A549 (cell line): ENCODE data around the gene KNOP1. TPM values are rescaled to one million over a fixed set of nuclear protein-coding genes. Genes with fewer than 3 reads are reported as not detected.
A peak's percentile ranks its signal among the peaks of the same experiment; 100 is the strongest.

ENCODE experiments used
- ATAC-seq, 2 experiments: fragments of 200-7000 bp in 1 of 2; fragments of >200 bp in 1 of 2; cut with Nextera tagmentation in 1 of 2; cut with Tn5 transposase in 1 of 2; 3 replicates each; pipeline versions ENCODE4 v1.8.0 to v1.9.1; 2018 to 2020; ENCODE audit warnings: mild to moderate bottlenecking in 1 of 2, moderate library complexity in 1 of 2
- CTCF ChIA-PET: fragments of 300-600 bp; sonication (Branson Sonifier 250); formaldehyde crosslinking; extraction: SDS; loops from one replicate; lab custom pipeline; 2021; ENCODE audit warnings: antibody characterized with exemption, inconsistent platforms; lab: Yijun Ruan, JAX
- POLR2A ChIA-PET: fragments of 350-600 bp; formaldehyde crosslinking; extraction: SDS; loops from one replicate; lab custom pipeline; 2021; ENCODE audit warnings: antibody characterized with exemption, inconsistent platforms; lab: Yijun Ruan, JAX
- DNase-seq, 2 experiments: peaks; one replicate each; pipeline versions ENCODE4 v3.0.0 to v3.0.0-alpha.2; 2011 to 2016; ENCODE audit warnings: low read depth in 1 of 2, low spot score in 1 of 2
- FAIRE-seq: peaks from 2 replicates; lab custom pipeline; 2011; peaks lifted over from hg19 to GRCh38; lab: Jason Lieb, UNC
- H3K27ac ChIP-seq, 2 experiments: fragments of >200 bp; sonication (Bioruptor Twin); formaldehyde crosslinking; 3 replicates each; pipeline ENCODE4 v1.5.1; 2016 to 2017
- H3K4me1 ChIP-seq: fragments of >200 bp; sonication (Bioruptor Twin); formaldehyde crosslinking; 3 replicates; pipeline ENCODE4 v1.6.1; 2016
- H3K4me2 ChIP-seq: fragments of >200 bp; sonication (Bioruptor Twin); formaldehyde crosslinking; 3 replicates; pipeline ENCODE4 v1.6.1; 2016
- H3K4me3 ChIP-seq: fragments of >200 bp; sonication (Bioruptor Twin); formaldehyde crosslinking; 3 replicates; pipeline ENCODE4 v1.5.1; 2016
- H3K9me3 ChIP-seq: fragments of >200 bp; sonication (Bioruptor Twin); formaldehyde crosslinking; 3 replicates; pipeline ENCODE4 v1.6.1; 2016
- CBX8 ChIP-seq: fragments of 200-600 bp; sonication (generic); IDR thresholded peaks from 2 replicates; pipeline ENCODE4 v1.6.1; 2016
- CEBPB ChIP-seq, 2 experiments: fragments of >200 bp in 1 of 2; sonication (Bioruptor Twin) in 1 of 2; formaldehyde crosslinking in 1 of 2; IDR thresholded peaks; 2 replicates each; pipeline ENCODE4 v1.6.1; 2012 to 2016
- CHD2 ChIP-seq: fragments of 150-350 bp; IDR thresholded peaks from 2 replicates; pipeline ENCODE4 v1.6.1; 2014; ENCODE audit warnings: low read length; ENCODE audit not compliant: partially characterized antibody
- EHF ChIP-seq: fragments of 250-450 bp; sonication (Bioruptor Pico); IDR thresholded peaks from 2 replicates; pipeline ENCODE4 v1.5.0; 2020; ENCODE audit warnings: mild to moderate bottlenecking
- EHMT2 ChIP-seq: fragments of 200-600 bp; sonication (generic); IDR thresholded peaks from 2 replicates; pipeline ENCODE4 v1.6.1; 2016; ENCODE audit warnings: antibody characterized with exemption, low read depth, mild to moderate bottlenecking, moderate library complexity
- EP300 ChIP-seq, 2 experiments: fragments of >200 bp; sonication (Bioruptor Twin); formaldehyde crosslinking; IDR thresholded peaks; 2 replicates in 1 of 2; 3 replicates in 1 of 2; pipeline ENCODE4 v1.6.1; 2016 to 2017
- FOSB ChIP-seq: fragments of 250-450 bp; sonication (Bioruptor Pico); IDR thresholded peaks from 2 replicates; pipeline ENCODE4 v1.5.0; 2020; ENCODE audit warnings: mild to moderate bottlenecking, moderate library complexity
- FOXS1 ChIP-seq: fragments of 250-450 bp; sonication (Bioruptor Pico); IDR thresholded peaks from 2 replicates; pipeline ENCODE4 v1.5.0; 2020; ENCODE audit warnings: mild to moderate bottlenecking, moderate library complexity
- HDAC2 ChIP-seq: fragments of 200-600 bp; sonication (generic); IDR thresholded peaks from 2 replicates; pipeline ENCODE4 v1.6.1; 2016
- HEYL ChIP-seq: fragments of 250-450 bp; sonication (Bioruptor Pico); IDR thresholded peaks from 2 replicates; pipeline ENCODE4 v1.8.0; 2021; ENCODE audit warnings: mild to moderate bottlenecking, moderate library complexity
- HOXA7 ChIP-seq: fragments of 250-450 bp; sonication (Bioruptor Pico); IDR thresholded peaks from 2 replicates; pipeline ENCODE4 v1.5.0; 2020; ENCODE audit warnings: mild to moderate bottlenecking, moderate library complexity
- HOXB13 ChIP-seq: fragments of 250-450 bp; sonication (Bioruptor Pico); IDR thresholded peaks from 2 replicates; pipeline ENCODE4 v1.5.0; 2020; ENCODE audit warnings: low read depth, mild to moderate bottlenecking, moderate library complexity
- HOXB5 ChIP-seq: fragments of 250-450 bp; sonication (Bioruptor Pico); IDR thresholded peaks from 2 replicates; pipeline ENCODE4 v1.5.0; 2020; ENCODE audit warnings: mild to moderate bottlenecking, moderate library complexity
- JUN ChIP-seq, 2 experiments: fragments of >200 bp; sonication (Bioruptor Twin); formaldehyde crosslinking; IDR thresholded peaks; 2 replicates in 1 of 2; 3 replicates in 1 of 2; pipeline ENCODE4 v1.6.1; 2016 to 2017
- JUNB ChIP-seq: fragments of >200 bp; sonication (Bioruptor Twin); formaldehyde crosslinking; IDR thresholded peaks from 2 replicates; pipeline ENCODE4 v1.6.1; 2016
- MAZ ChIP-seq: fragments of 150-350 bp; IDR thresholded peaks from 2 replicates; pipeline ENCODE4 v1.6.1; 2014; ENCODE audit warnings: antibody characterized with exemption, low read depth, low read length, borderline replicate concordance
- MYC ChIP-seq: IDR thresholded peaks from 2 replicates; pipeline ENCODE4 v1.6.1; 2012; ENCODE audit warnings: mild to moderate bottlenecking, inconsistent platforms, low read length, improper control_type of control experiment, borderline replicate concordance
- NFE2L2 ChIP-seq: fragments of 150-350 bp; conservative IDR thresholded peaks from 2 replicates; pipeline ENCODE4 v1.6.1; 2014; ENCODE audit warnings: low read length
- NPAS2 ChIP-seq: fragments of 250-450 bp; sonication (Bioruptor Pico); IDR thresholded peaks from 2 replicates; pipeline ENCODE4 v1.8.0; 2022; ENCODE audit warnings: mild to moderate bottlenecking, moderate library complexity, borderline replicate concordance
- POLR2AphosphoS2 ChIP-seq: conservative IDR thresholded peaks from 2 replicates; pipeline ENCODE4 v1.6.1; 2012; ENCODE audit warnings: low read length, improper control_type of control experiment, inconsistent platforms
- RAD21 ChIP-seq, 2 experiments: fragments of >200 bp in 1 of 2; sonication (Bioruptor Twin) in 1 of 2; formaldehyde crosslinking in 1 of 2; IDR thresholded peaks in 1 of 2; conservative IDR thresholded peaks in 1 of 2; 2 replicates in 1 of 2; 3 replicates in 1 of 2; pipeline ENCODE4 v1.6.1; 2012 to 2018; ENCODE audit warnings: inconsistent platforms in 1 of 2
- TFCP2L1 ChIP-seq: fragments of 250-450 bp; sonication (Bioruptor Pico); IDR thresholded peaks from 2 replicates; pipeline ENCODE4 v1.5.0; 2021; ENCODE audit warnings: mild to moderate bottlenecking
- TP53 ChIP-seq: fragments of 250-450 bp; sonication (Bioruptor Pico); IDR thresholded peaks from 2 replicates; pipeline ENCODE4 v1.5.0; 2021; ENCODE audit warnings: mild to moderate bottlenecking, moderate library complexity
- ZC3H11A ChIP-seq: fragments of 450-650 bp; IDR thresholded peaks from 2 replicates; pipeline ENCODE4 v1.6.1; 2014; ENCODE audit warnings: antibody characterized with exemption, mild to moderate bottlenecking
- ZFP36 ChIP-seq: fragments of 450-650 bp; IDR thresholded peaks from 2 replicates; pipeline ENCODE4 v1.6.1; 2014; ENCODE audit warnings: borderline replicate concordance; ENCODE audit not compliant: partially characterized antibody
- ZSCAN20 ChIP-seq: fragments of 250-450 bp; sonication (Bioruptor Pico); IDR thresholded peaks from 2 replicates; pipeline ENCODE4 v1.8.0; 2022; ENCODE audit warnings: mild to moderate bottlenecking, moderate library complexity
- WGBS: methylation state at CpG from one replicate; pipeline ENCODE4 v1.1.6; 2017; ENCODE audit errors: missing lambda C conversion rate; 5-methylcytosine and 5-hydroxymethylcytosine counted together
- polyA plus RNA-seq, 4 experiments: library from polyadenylated mRNA; depleted of rRNA in 3 of 4; stranded (reverse); fragments of >200 nt; fragmentation: RNase III in 1 of 4; extraction: RNeasy Plus Mini Kit Qiagen cat#74134 plus additional on column Dnase treatment in 1 of 4; gene quantifications; 2 replicates in 3 of 4; 3 replicates in 1 of 4; pipeline ENCODE4 v1.2.3, GENCODE V29; 2011 to 2017
- TF ChIP-seq, protein P1 (sequence below): IDR thresholded peaks from 2 replicates; pipeline ENCODE4 v1.6.1; 2012; ENCODE audit warnings: low read depth, borderline replicate concordance
- TF ChIP-seq, protein P2 (sequence below): IDR thresholded peaks from 2 replicates; pipeline ENCODE4 v1.6.1; 2012
- TF ChIP-seq, protein P3 (sequence below): fragments of 250-450 bp; sonication (Bioruptor Pico); IDR thresholded peaks from 2 replicates; pipeline ENCODE4 v1.5.0; 2020; ENCODE audit warnings: low read depth, mild to moderate bottlenecking, moderate library complexity
- TF ChIP-seq, protein P4 (sequence below): fragments of 250-450 bp; sonication (Bioruptor Pico); IDR thresholded peaks from 2 replicates; pipeline ENCODE4 v1.5.0; 2021; ENCODE audit warnings: mild to moderate bottlenecking, moderate library complexity, borderline replicate concordance

Gene KNOP1
- polyA plus RNA-seq, 2 of the 4 experiments (the other 2 are of a cell fraction) = 38.2 to 44.8 TPM

DNA sequence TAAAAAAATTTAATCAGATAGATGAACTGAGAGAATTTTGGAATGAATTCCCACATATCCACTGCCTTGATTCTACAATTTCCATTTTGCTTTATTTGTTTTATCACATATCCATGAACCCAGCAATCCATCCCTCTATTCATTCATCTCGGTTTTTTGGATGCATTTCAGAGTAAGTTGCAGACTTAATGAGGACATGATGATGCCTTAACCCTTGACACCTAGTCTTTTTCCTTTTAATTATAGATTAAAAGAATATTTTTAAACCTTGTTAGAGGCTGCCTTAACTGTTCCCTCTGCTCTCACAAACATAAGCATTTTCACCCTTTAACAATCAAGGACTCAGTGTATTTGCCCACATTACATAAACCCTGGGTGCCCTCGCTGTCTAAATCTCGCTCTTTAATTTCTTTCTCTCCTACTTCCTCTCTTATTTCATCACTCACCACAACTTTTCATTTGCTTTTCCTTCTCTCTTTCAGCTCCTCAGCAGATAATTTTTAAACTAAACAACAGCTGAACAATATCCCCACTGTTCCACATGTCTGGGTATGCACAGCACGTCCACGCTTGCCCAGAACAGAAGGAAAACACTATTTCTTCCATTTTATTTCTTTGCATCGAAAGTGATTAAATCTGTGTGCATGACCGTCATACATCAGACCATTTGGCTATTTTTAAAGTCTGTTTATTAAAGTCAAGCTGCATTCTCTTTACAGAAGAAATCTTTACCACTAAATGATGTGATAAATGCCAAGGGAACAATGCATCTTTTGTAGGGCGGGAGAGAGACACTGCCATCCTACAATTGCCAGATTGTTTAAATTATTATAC lies 40.0 kb upstream of the KNOP1 start:
- TF ChIP-seq, protein P1, sequence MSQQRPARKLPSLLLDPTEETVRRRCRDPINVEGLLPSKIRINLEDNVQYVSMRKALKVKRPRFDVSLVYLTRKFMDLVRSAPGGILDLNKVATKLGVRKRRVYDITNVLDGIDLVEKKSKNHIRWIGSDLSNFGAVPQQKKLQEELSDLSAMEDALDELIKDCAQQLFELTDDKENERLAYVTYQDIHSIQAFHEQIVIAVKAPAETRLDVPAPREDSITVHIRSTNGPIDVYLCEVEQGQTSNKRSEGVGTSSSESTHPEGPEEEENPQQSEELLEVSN = no peak
- TF ChIP-seq POLR2AphosphoS2 (no peak), EHF (CRISPR knock-in tag) (no peak), MYC (no peak), FOSB (CRISPR knock-in tag) (no peak), ZSCAN20 (CRISPR knock-in tag) (no peak), HEYL (CRISPR knock-in tag) (no peak), TFCP2L1 (CRISPR knock-in tag) (no peak), EHMT2 (no peak)
- TF ChIP-seq, protein P2, sequence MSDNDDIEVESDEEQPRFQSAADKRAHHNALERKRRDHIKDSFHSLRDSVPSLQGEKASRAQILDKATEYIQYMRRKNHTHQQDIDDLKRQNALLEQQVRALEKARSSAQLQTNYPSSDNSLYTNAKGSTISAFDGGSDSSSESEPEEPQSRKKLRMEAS = no peak
- no peak for FAIRE-seq
- H3K27ac ChIP-seq = no peak overlapping the region
- no peak for ATAC-seq
- peaks cover 24% of the 10 kb centered on the region for H3K4me1 ChIP-seq
- ChIA-PET CTCF (no interaction called here), POLR2A (no interaction called here)
- H3K4me2 ChIP-seq = no peak overlapping the region
- no peaks in the 10 kb centered on the region for H3K9me3 ChIP-seq
- WGBS = 84% methylated on average over 8 of the region's 8 CpGs
- H3K4me3 ChIP-seq = no peak overlapping the region
- no peak for DNase-seq

DNA sequence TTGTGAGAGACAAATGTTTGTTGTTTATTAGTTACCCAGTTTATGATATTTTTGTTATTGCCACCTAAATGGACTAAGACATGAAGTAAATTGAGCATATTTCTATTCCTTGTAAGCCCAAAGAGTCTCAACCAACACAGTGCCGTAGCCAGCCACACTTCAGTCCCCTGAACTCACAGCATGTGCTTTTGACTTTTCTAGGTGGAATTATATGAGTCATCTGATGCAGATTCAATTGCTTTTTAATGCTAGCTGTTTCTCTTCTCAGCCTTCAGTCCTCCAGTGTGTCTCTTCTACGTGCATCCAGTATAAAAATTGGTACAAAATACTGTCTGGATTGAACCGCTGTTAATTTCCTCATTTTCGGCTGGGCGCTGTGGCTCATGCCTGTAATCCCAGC lies 39.0 kb upstream of the KNOP1 start:
- ChIA-PET CTCF (no interaction called here), POLR2A (no interaction called here)
- Histone ChIP-seq H3K4me1 (peaks cover 27% of the 10 kb centered on the region), H3K9me3 (no peaks in the 10 kb centered on the region), H3K4me2 (no peak overlapping the region), H3K27ac (no peak overlapping the region), H3K4me3 (no peak overlapping the region)
- ATAC-seq (no peak), DNase-seq (no peak), FAIRE-seq (no peak)
- WGBS = 90% methylated on average over 5 of the region's 5 CpGs
- no peak for TF ChIP-seq HOXB13
- TF ChIP-seq, protein P3, sequence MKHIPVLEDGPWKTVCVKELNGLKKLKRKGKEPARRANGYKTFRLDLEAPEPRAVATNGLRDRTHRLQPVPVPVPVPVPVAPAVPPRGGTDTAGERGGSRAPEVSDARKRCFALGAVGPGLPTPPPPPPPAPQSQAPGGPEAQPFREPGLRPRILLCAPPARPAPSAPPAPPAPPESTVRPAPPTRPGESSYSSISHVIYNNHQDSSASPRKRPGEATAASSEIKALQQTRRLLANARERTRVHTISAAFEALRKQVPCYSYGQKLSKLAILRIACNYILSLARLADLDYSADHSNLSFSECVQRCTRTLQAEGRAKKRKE (CRISPR knock-in tag) = no peak
- no peak for TF ChIP-seq CEBPB (IDR thresholded peaks at IDR 0.05)
- no peak for TF ChIP-seq HDAC2
- TF ChIP-seq HOXA7 (CRISPR knock-in tag) = no peak
- no peak for TF ChIP-seq JUN (IDR thresholded peaks at IDR 0.05)
- no peak for TF ChIP-seq HOXB5 (CRISPR knock-in tag)
- no peak for TF ChIP-seq NFE2L2

DNA sequence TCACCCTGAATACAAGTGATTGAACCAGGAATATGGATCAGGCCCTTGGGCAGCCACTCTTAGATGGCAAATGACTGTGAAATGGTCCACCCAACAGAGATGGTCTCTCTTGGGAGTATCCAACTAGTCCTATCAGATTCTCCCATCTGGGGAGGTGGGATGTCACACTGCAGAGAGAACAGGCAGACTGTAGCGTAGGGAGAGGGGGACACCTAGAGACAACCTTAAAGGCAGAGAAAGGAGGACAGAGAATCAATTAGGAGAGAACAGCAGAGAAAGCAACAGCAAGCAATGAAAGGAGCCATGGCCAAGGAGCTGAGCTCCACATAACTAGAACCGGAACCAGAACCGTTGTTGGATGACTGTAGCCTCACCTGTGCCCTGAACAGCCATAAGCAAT lies 37.2 kb upstream of the KNOP1 start:
- Histone ChIP-seq H3K27ac (peak overlapping the region; percentile 48; a peak in 2 of 6 replicates), H3K9me3 (no peaks in the 10 kb centered on the region), H3K4me3 (no peak overlapping the region), H3K4me1 (peaks cover 31% of the 10 kb centered on the region), H3K4me2 (no peak overlapping the region; the same call in 2 of the 3 replicates)
- WGBS = 94% methylated on average over 3 of the region's 3 CpGs
- ChIA-PET CTCF (interaction anchor here (1.0 to 1.7 kb wide), 3 partner anchors 23 to 154 kb away, joined by 3 to 4 read pairs (median 3); no protein-coding TSS in a partner anchor), POLR2A (no interaction called here)
- ATAC-seq (no peak), FAIRE-seq (no peak), DNase-seq (no peak)
- TF ChIP-seq, protein P1 = no peak
- TF ChIP-seq TP53 (CRISPR knock-in tag) (no peak), EP300 (IDR thresholded peaks at IDR 0.05) (no peak), HDAC2 (no peak), RAD21 (conservative IDR thresholded peaks at IDR 0.05 in 1 of 2, IDR thresholded peaks at IDR 0.05 in 1 of 2) (no peak), ZFP36 (no peak), CBX8 (no peak), ZSCAN20 (CRISPR knock-in tag) (no peak), FOXS1 (CRISPR knock-in tag) (no peak), CHD2 (no peak), NPAS2 (no peak), ZC3H11A (no peak), JUNB (no peak), MAZ (no peak)
- TF ChIP-seq, protein P3 (CRISPR knock-in tag) = no peak
- TF ChIP-seq, protein P4, sequence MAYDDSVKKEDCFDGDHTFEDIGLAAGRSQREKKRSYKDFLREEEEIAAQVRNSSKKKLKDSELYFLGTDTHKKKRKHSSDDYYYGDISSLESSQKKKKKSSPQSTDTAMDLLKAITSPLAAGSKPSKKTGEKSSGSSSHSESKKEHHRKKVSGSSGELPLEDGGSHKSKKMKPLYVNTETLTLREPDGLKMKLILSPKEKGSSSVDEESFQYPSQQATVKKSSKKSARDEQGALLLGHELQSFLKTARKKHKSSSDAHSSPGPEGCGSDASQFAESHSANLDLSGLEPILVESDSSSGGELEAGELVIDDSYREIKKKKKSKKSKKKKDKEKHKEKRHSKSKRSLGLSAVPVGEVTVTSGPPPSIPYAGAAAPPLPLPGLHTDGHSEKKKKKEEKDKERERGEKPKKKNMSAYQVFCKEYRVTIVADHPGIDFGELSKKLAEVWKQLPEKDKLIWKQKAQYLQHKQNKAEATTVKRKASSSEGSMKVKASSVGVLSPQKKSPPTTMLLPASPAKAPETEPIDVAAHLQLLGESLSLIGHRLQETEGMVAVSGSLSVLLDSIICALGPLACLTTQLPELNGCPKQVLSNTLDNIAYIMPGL = no peak
